A549 (cell line): Measurements from ENCODE around the gene SBF2.

Source experiments
- CHD4 ChIP-seq: fragments of 200-600 bp; sonication (generic); IDR thresholded peaks from 2 replicates; pipeline ENCODE4 v1.6.1; 2016; ENCODE audit warnings: antibody characterized with exemption, mild to moderate bottlenecking, borderline replicate concordance
- CTCF ChIP-seq: fragments of >200 bp; sonication (Bioruptor Twin); formaldehyde crosslinking; IDR thresholded peaks from 3 replicates; pipeline ENCODE4 v1.5.1; 2016
- EP300 ChIP-seq, 2 experiments: fragments of >200 bp; sonication (Bioruptor Twin); formaldehyde crosslinking; IDR thresholded peaks; 2 replicates in 1 of 2; 3 replicates in 1 of 2; pipeline ENCODE4 v1.6.1; 2016 to 2017
- HMGXB4 ChIP-seq: fragments of 250-450 bp; sonication (Bioruptor Pico); IDR thresholded peaks from 2 replicates; pipeline ENCODE4 v1.5.0; 2021; ENCODE audit warnings: mild to moderate bottlenecking, moderate library complexity, borderline replicate concordance
- MAX ChIP-seq: IDR thresholded peaks from 2 replicates; pipeline ENCODE4 v1.6.1; 2012
- MYC ChIP-seq: IDR thresholded peaks from 2 replicates; pipeline ENCODE4 v1.6.1; 2012; ENCODE audit warnings: mild to moderate bottlenecking, inconsistent platforms, low read length, improper control_type of control experiment, borderline replicate concordance
- PBX3 ChIP-seq: IDR thresholded peaks from 2 replicates; pipeline ENCODE4 v1.6.1; 2012
- POLR2A ChIP-seq: IDR thresholded peaks from 2 replicates; pipeline ENCODE4 v1.6.1; 2012; ENCODE audit warnings: mild to moderate bottlenecking, low read length
- ZNF302 ChIP-seq: fragments of 250-450 bp; sonication (Bioruptor Pico); IDR thresholded peaks from 2 replicates; pipeline ENCODE4 v1.9.0; 2021; ENCODE audit warnings: inconsistent platforms, mild to moderate bottlenecking, moderate library complexity

- no peak for TF ChIP-seq MYC
- TF ChIP-seq CTCF = no peak
- TF ChIP-seq EP300 (IDR thresholded peaks at IDR 0.05) = no peak
- no peak for TF ChIP-seq POLR2A
- no peak for TF ChIP-seq CHD4
- no peak for TF ChIP-seq MAX
- TF ChIP-seq HMGXB4 (CRISPR knock-in tag) = no peak
- TF ChIP-seq PBX3 = no peak
- TF ChIP-seq ZNF302 (CRISPR knock-in tag) = no peak
Observed at GRCh38 chr11:9982127-9982795, 311.8 kb downstream of the SBF2 start.
